HEK293T (cell line): ENCODE data around the gene PRKG2.

Experiments
- FOXK2 ChIP-seq: fragments of 450-650 bp; IDR thresholded peaks from 2 replicates; pipeline ENCODE4 v1.6.1; 2016; ENCODE audit warnings: mild to moderate bottlenecking
- FOXM1 ChIP-seq: fragments of 450-650 bp; IDR thresholded peaks from 2 replicates; pipeline ENCODE4 v1.6.1; 2017; ENCODE audit warnings: mild to moderate bottlenecking, borderline replicate concordance
- L3MBTL2 ChIP-seq: fragments of 450-650 bp; conservative IDR thresholded peaks from 2 replicates; pipeline ENCODE4 v1.6.1; 2016; ENCODE audit warnings: mild to moderate bottlenecking
- LEF1 ChIP-seq: fragments of 450-650 bp; IDR thresholded peaks from 2 replicates; pipeline ENCODE4 v1.6.1; 2017; ENCODE audit warnings: mild to moderate bottlenecking, borderline replicate concordance
- NFRKB ChIP-seq: fragments of 450-650 bp; IDR thresholded peaks from 2 replicates; pipeline ENCODE4 v1.6.1; 2016; ENCODE audit warnings: mild to moderate bottlenecking, moderate library complexity
- SP1 ChIP-seq: fragments of 450-650 bp; IDR thresholded peaks from 2 replicates; pipeline ENCODE4 v1.6.1; 2017
- SUZ12 ChIP-seq: fragments of 450-650 bp; IDR thresholded peaks from 2 replicates; pipeline ENCODE4 v1.6.1; 2016; ENCODE audit warnings: mild to moderate bottlenecking
- TF ChIP-seq, protein P1 (sequence below): fragments of 450-650 bp; IDR thresholded peaks from 2 replicates; pipeline ENCODE4 v1.6.1; 2016

DNA sequence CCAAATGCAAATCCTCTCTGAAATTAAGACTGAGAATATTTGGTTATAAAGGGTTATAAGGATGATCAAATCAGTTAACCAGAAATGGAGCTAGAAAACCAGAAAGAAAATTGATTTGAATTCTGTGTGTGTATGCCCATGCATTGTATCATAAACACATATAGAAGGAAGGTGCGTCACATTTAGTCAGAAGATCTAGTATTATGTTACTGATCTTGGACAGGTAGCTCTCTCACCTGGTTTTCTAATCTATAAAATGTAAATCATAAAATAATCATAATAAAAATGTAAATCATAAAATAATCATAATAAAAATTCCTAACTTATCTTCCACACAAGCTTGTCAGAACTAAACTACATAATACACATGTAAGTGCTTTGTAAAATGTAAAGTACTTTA is 105.7 kb downstream of the PRKG2 start:
- TF ChIP-seq FOXM1, result no peak
- no peak for TF ChIP-seq FOXK2
- TF ChIP-seq NFRKB, result no peak
- TF ChIP-seq SP1, result no peak
- no peak for TF ChIP-seq SUZ12
- TF ChIP-seq, protein P1, sequence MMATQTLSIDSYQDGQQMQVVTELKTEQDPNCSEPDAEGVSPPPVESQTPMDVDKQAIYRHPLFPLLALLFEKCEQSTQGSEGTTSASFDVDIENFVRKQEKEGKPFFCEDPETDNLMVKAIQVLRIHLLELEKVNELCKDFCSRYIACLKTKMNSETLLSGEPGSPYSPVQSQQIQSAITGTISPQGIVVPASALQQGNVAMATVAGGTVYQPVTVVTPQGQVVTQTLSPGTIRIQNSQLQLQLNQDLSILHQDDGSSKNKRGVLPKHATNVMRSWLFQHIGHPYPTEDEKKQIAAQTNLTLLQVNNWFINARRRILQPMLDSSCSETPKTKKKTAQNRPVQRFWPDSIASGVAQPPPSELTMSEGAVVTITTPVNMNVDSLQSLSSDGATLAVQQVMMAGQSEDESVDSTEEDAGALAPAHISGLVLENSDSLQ, result no peak
- TF ChIP-seq L3MBTL2, result no peak
- TF ChIP-seq LEF1, result no peak
